Dedifferentiated amniotic fluid mesenchymal stem cell (primary cell): ENCODE measurements around the gene KRT40.

Experiments used
- DNase-seq: peaks from one replicate; pipeline ENCODE4 v3.0.0-alpha.2; 2016; ENCODE audit errors: extremely low spot score

KRT40 gene

DNA sequence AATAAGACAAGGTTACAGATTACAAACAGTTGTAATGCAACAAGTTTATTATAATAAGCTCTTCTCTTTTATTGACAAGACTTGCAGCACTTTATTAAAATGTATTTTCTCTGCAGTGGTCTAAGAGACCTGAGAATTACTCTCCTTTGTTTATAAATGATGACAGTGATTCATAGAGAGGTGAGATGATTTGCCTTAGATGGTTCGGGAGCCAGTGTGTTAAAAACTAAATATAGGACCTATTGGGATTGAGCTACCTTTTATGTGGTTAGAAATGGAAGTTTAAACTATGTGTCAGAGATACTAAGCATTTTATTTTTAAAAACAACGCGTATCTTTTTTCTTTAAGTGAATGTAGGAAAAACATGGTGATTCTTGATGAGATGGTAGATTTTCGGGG, 12.7 kb upstream of the KRT40 start:
- DNase-seq, result no peak

DNA sequence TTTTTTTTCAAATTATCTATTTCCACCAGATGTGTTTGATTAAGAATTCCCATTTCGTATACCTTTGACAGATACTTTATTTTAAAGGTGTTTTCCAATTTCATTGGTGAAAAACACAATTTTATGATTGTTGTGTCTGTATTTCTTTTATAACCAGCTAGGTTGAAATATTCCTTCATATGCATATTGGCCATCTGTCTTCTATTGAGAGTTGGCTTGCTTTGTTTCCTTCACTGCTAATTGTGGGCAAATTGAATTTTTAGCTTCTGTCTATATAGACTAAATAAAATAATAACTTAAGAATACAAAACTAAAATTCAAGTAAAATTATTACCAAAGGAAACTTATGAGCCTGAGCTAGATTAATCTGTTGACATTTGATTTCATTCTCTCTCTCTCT, 11.0 kb upstream of the KRT40 start:
- no peak for DNase-seq

DNA sequence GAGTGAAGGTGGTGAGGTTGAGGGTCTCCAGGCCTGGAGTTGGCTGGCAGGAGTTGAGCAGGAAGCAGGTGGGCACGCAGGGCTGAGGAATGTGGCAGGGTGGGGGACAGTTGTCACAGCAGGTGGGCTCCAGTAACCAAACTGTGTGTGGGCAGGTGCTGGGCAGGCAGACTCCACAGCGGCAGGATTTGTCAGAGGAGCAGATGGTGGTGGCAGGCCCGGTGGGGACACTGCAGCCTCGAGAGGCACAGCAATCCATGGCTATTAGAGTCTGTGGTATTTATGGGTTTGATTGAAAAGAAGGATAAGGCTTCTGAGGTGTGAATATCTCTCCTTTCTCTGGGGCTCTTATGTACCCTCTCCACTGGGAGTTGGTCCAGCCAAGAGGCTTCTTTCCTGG, 9.7 kb upstream of the KRT40 start, which contains the start of gene KRTAP3-3:
Gene KRTAP3-3, minus strand, starts transcription at position 326 of the 400 bp plus-strand sequence. Its CDS starts 67 bp downstream, at position 259.
- no peak for DNase-seq

DNA sequence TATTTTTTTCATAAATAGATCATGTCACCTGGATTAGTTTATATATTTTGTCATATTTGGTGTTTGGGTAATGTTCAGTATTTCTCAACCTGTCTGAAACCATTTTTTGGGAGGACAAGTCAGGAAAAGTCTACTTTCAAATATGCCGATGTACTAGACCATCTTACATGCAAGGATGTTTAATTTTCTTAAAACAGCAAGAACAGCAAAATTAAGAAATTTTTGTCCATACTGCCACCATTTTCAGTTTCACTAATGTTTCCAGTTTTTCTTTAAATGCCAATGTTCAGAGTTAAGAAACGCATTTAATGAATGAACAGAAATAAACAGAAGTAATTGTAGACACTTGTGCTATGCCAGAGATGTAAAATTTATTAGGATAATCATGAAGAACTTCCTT, 9.0 kb upstream of the KRT40 start:
- no peak for DNase-seq

DNA sequence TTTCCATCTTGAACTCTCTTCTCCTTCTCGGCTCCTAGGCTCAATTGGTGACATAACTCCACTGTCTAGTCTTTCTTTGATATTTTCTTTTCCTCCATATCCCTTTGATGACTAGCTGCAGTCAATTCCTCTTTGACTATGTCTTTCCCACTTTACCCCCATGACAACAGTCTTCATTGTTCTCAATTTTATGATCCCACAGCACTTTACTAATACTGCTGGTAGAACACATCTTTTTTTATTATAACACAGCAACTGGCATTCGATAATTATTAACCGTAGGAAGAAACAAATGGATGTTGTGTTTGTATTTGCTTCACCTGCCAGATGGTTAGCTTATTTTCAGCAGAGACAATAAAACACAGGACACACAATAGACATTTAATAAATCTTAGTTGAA, 8.5 kb upstream of the KRT40 start:
- no peak for DNase-seq

DNA sequence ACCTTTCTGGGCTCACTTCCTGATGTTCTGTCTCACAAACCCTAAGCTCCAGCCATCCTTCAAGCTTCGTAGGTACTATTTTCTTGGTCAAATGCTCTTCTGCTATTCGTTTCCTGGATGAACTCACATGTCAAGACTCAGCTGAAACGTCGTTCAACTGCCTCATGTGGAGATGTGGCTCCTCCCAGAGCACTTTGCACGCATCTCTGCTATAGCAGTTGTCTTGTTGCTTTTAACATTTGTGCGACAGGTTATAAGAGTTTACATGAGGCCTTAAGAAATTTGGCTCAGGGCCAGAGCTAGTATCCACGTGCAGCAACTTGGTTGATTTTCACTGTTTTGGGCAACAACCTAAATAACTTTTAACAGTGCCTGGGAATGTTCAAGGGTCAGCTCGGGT, 2.8 kb upstream of the KRT40 start:
- no peak for DNase-seq

DNA sequence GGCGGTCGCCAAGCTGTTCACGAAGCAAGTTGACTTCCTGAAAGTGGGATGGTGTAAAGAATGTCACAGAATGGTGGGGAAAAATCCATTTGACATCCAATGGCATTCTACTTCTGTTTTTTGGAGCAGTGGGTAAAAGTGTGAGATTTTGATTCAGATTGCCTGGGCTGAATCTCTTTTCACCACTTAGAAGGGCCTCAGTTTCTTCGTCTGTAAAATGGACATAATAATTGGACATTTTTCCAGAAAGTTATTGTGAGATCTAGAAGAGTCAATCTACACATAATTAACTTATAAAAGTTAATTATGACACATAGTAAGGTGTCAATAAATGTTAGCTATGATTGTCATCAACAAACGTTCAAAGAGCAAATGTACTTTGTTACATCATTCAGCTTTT, 3.0 kb downstream of the KRT40 start:
- DNase-seq, result no peak

DNA sequence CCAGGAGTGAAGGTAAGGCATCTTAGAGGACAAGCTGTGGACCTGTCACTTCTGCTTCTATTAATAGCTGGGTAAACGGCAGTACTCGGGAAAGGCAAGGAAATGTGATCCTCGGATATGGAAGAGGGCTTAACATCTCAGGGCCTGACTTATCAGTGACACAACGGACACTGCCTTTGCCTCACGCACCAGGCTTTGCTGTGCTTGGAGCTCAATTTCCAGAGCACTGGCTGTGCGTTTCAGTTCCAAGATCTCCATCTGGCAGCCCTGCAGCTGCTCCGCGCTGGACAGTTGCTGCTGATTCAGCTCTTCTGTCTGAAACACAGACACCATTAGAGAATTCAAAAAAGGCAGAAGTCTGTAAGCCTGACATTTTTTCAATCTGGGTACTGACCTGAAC, 3.5 kb downstream of the KRT40 start:
- no peak for DNase-seq

DNA sequence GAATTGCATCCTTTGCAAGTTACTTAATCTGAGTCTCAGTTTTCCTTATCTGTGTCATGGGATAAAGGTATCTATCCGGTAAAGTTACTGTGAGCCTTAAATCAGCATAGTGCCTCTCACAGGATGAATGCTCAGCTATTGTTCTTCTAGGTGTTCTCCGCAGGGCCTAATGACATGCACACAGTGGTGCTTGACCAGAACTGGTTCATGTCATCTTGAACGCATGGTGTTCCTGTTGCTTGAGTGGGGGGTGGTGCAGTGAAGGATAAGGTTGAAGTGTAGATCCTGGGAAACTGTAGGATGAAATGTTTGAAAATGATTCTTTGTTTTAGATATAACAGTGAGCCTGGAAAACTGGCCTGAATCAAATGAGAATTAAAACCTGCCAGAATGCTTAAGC, 4.0 kb downstream of the KRT40 start:
- DNase-seq, result no peak

DNA sequence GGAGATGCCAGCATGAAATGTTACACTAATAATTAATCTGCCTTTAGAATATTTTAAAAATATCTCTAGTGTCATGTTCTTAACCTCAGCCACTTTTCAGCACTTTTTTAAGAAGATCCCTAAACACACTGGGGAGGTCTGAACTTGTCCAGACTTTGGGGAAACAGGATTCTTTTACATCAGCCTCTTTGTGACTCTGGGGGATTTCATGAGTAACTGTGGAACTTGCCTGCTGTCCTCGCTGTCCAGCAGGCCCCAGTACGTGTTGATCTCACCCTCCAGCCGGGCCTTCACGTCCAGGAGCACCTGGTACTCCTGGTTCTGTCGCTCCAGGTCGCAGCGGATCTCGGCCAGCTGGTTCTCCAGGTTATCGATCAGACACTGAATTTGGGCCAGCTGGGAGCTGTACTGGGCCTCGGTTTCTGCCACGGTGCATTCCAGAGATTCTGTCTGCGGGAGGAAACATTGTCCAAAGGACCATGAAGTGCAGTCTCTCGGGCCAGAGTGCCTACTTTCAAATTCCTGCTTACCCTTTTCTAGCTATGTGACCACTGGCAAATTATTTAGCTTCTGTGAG, 5.5 kb downstream of the KRT40 start:
- no peak for DNase-seq

DNA sequence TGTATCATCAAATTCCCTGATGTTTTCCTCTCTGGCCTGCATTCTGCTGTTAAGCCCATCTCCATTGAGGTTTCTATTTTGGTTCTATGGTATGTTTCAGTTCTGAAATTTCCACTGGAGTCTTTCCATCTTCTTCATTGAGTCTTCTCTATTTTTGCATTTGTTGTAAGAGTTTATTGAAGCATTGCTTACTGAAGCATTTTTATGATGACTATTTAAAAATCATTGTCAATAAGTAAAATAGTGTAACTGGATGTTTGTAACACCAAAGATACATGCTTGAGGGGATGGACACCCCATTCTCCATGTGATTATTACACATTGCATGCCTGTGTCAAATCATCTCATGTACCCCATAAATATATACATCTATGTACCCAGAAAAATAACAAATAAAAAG, 8.6 kb downstream of the KRT40 start:
- no peak for DNase-seq

DNA sequence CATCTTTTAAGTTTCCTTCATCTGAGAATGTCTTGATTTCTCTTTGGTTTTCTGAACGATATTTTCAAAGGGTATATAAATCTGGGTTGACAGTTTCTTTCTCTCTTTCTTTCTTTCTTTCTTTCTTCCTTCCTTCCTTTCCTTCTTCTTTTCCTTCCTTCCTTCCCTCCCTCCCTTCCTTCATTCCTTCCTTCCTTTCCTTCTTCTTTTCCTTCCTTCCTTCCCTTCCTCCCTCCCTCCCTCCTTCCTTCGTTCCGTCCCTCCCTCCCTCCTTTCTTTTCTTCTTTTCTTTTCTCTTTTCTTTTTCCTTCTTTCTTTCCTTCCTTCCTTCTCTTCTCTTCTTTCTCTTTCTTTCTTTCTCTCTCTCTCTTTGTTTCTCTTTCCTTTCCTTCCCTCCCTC, 9.8 kb downstream of the KRT40 start:
- no peak for DNase-seq

DNA sequence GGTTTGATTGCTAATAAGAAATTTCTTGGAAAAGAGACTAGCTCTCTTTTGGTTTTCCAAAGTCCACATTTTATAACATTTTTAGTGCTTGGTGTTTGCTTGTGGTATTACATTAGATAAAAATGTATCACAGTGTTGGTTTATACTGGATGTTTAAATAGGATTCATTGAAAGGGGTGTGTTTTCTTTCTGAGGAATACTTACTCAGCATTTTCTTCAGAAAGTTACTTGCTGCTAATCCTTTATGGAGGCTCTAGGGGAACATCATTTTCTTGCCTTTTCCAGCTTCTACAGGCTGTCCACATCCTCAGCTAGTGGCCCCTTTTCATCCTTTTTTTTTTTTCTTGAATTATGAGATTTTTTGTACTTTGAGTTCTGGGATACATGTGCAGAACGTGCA, 16.5 kb downstream of the KRT40 start:
- no peak for DNase-seq

DNA sequence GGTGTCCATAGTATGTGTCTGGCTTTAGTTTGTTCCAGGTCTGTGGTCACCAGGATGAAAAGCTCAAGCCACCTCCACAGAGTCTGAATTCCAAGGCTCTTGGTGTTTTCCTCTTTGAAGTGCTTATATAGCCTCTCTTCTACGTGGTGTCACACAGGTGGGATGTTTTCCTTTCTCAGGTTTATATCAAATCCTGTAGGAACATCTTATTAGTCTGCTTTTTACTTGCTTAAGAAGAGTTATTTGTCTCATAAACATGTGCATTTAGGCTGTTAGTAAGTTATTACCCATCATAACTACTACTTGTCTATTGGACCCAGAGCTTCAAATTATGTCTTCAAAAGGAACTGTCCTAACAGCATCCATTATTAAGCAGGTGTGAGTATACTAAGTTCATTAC, 17.3 kb downstream of the KRT40 start, which contains the start of gene KRT39:
Gene KRT39, minus strand, starts transcription at position 101 of the 400 bp plus-strand sequence. Its CDS starts 92 bp downstream, at position 9.
- no peak for DNase-seq

DNA sequence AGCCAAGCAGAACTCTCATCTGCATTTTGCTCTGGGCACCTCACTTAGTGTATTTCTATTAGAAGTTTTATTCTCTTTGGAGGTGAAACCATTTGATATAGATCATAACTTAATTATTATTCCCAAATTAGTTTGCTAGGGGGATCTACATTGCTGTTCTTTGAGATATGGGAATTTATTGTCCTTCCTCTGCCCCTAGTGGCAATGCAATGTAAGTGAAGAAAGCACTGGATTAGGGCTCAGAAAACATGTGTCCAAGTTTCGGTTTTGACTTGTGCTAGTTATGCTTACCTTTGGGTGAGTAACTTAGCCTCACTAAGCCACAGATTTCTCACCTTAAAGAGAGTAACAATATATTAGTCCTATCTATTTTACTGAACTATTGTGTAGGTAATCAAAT, 20.3 kb downstream of the KRT40 start:
- DNase-seq, result no peak

DNA sequence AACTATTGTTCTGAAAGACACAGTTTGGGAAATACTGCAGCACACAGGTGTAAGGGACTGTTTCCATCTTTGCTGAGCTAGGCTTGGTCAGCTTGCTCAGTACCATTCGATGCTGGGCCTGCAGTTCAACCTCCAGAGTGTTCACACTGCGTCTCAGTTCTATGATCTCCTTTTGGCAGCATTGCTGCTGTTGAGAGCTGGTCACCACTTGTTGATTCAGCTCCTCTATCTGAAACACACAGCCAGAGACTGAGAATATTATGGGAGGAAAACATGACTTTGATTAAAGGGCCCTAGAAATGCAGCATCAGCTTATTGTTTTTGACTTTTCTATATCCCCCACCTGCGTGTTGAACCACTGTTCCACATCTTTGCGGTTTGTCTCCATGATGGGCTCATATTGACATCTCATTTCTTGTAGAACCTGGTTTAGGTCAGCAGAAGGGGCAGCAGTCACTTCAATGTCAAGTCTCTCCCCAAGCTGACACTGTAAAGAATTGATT, 22.0 kb downstream of the KRT40 start:
- DNase-seq, result no peak

DNA sequence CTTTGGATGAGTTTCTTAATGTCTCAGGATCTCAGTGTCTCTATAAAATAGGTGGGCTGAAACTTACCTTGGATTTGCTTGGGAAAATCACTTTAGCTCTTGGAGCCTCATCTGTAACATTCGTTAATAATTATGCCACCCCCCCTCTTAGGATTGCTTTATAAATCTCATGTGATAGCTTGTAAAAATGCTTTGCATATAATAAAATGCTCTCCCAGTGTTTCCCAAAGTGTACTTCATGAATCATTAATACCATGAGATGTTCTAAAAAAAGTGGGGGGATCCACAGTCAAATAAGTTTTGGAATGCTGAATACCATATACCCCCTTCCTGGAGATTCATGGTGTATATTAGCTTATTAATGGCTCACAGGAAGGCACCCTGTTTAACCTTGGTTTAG, 22.5 kb downstream of the KRT40 start:
- no peak for DNase-seq

DNA sequence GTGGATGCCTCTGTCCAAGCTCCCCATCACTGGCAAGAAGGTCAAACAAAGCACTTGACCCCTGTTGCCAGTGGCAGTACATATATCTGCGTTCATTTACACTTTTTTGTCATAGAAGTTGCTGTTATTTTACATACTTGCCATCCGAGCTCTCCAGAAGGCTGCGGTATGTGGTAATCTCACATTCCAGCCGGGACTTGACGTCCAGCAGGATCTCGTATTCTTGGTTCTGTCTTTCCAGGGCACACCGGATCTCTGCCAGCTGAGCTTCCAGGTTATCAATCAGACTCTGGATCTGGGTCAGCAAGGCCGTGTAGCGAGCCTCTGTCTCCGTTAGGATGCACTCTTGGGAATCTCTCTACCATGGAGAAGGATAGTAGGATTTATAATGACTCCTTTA, 24.0 kb downstream of the KRT40 start:
- no peak for DNase-seq

DNA sequence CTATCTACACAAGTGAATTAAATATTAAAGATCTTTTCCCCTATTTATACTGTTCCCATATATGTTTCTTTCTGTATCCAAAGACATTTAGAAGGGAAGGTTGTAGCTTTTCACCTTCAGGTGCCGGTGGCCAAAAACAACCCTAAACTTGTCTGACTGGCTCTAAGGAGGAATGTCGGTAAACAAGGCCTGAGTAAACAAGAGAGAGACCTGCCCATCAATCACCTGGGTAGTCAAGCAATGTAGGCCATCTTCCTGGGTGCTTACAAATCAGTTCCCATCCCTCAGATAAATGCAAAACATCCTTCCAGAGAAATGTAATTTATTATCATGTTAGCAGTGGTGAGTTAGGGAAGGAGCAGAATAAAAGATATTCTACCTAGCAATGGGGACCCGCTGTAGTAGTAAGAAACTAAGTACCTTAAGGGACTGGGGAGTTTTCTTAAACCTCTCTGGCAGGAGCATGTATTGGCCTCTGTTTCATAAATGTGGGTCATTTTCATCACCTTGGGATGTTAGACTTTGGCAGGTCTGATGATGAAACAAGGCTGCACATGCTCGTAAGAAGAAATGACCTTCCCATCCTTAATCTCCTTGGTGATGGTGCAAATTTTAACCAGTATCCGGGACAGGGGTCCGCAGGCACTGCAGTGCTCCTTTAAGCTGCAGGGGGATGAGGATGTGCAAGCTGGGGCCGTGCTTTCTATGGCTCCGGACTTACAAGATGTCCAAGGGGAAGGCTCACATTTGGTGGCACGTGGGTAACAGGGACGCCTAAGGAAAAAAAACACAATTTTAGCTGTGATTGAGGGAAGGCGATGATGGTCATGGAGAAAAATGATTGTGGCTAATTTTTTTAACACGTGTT, 25.8 kb downstream of the KRT40 start:
- DNase-seq, result no peak

DNA sequence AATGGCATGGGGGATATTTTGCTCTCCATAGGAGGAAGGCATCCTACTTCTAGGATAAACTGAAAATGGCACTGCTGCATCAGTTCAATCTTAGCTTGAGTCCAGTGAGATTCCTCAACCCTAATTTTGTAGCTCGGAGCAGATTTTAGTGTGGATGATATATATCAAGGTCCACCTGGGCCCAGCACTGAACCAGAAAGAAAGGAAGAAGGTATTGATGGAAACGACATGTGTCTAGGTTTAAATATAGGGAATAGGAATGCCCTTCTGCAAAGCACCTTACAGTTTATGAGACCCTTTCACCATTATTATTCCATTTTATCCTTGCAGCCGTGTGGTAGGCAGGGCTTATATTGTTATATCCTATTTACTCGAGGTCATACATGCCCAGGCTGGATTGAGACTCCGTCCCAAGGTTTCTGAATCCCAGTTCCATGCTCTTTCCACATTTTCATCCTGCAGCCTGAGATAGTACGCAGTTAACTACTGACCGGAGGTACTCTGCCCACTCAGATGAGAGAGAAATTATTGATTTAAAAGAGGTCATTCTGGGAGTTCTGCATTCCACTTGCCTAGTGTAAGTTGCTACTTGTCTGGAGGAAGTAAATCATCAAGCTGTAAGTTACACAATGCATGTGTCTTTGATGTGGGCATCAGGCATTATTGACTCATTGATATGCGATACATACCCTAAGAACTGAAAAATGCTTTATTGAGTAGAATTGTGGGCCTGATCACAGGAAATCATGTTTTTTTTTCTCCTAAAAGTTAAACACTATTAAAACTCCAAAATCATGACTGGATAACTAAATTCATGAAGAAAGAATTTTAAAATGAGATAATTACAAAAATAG, 27.5 kb downstream of the KRT40 start:
- DNase-seq, result peak; percentile 70

DNA sequence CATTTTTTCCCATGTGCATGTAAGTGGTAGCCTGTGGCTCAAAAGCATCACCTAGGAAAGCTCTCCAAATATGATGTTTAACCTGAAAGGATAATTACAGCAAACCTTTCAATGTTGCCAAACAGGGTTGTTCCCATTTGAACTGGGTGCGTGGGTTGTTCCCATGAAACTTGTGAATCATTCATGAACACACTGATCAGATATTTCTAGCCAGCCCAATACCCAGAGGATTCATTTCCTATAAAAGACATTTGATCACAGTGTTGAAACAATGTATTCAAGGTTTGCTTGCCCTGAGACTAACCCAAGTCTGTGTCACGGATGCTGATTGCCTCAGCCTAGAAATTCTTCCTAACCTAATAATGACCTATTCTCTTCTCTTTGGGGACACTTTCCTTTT, 30.2 kb downstream of the KRT40 start:
- DNase-seq, result no peak

DNA sequence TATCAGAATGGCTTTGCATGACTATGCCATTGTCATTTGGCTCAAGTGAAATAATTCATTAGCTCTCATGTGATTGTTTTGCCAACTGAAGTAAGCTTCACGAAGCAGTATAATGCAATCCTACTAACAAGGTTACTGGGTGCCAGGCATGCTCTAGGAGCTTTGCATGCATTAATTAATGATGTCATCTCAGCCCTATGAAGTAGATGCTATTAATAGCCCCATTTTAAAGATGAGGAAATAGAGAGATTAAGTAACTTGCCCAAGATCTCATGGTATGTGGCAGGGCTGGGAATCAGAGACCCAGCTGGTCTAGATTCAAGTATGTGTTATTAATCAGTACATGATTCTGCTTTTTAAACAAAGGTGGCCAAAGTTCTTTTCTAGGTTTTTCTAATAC, 31.5 kb downstream of the KRT40 start:
- peak; percentile 80 for DNase-seq
